Fibroblast of lung (primary cell): ENCODE data around the gene LRRC47. TPM values are rescaled to one million over a fixed set of nuclear protein-coding genes. Genes with fewer than 3 reads are reported as not detected.
"Not testable (repeated sequence)": the region's sequence is repeated elsewhere in the genome, so short reads cannot be mapped to it uniquely, and the experiment has no call there.

Experiments
- DNase-seq, 2 donors: peaks; one replicate each; pipeline versions ENCODE4 v3.0.0 to v3.0.0-alpha.2; 2010; ENCODE audit warnings: low read depth in 2 of 2
- H2AFZ ChIP-seq: 2 replicates; pipeline ENCODE4 v1.5.1; 2012; ENCODE audit warnings: low read length, control low read depth, inconsistent platforms
- H3K27ac ChIP-seq: 2 replicates; pipeline ENCODE4 v1.5.1; 2011; ENCODE audit warnings: low read length, control low read depth; ENCODE audit not compliant: insufficient read depth
- H3K27me3 ChIP-seq: 2 replicates; pipeline ENCODE4 v1.5.1; 2011; ENCODE audit warnings: mild to moderate bottlenecking, low read length; ENCODE audit not compliant: control insufficient read depth, insufficient read depth
- H3K36me3 ChIP-seq: 2 replicates; pipeline ENCODE4 v1.5.1; 2011; ENCODE audit warnings: low read length; ENCODE audit not compliant: control insufficient read depth, insufficient read depth
- H3K4me1 ChIP-seq: 2 replicates; pipeline ENCODE4 v1.5.1; 2011; ENCODE audit warnings: low read length; ENCODE audit not compliant: control insufficient read depth, insufficient read depth; ENCODE audit errors: extremely low read depth
- H3K4me2 ChIP-seq: 2 replicates; pipeline ENCODE4 v1.5.1; 2011; ENCODE audit warnings: low read length, control low read depth; ENCODE audit not compliant: insufficient read depth; ENCODE audit errors: extremely low read depth
- H3K4me3 ChIP-seq, 4 experiments: fragments of 200-600 bp in 1 of 4; sonication (generic) in 1 of 4; replicated peaks in 1 of 4; 2 replicates each; pipeline ENCODE4 v1.5.1; 2011 to 2016; ENCODE audit warnings: low read length in 4 of 4, low read depth in 3 of 4, mild to moderate bottlenecking in 3 of 4, control low read depth in 2 of 4, inconsistent platforms in 1 of 4, mixed read lengths in 1 of 4; ENCODE audit not compliant: insufficient read depth in 1 of 4; ENCODE audit errors: control extremely low read depth in 1 of 4
- H3K79me2 ChIP-seq: 2 replicates; pipeline ENCODE4 v1.5.1; 2012; ENCODE audit warnings: mild to moderate bottlenecking, low read length, inconsistent platforms; ENCODE audit not compliant: control insufficient read depth, insufficient read depth
- H3K9ac ChIP-seq: 2 replicates; pipeline ENCODE4 v1.5.1; 2011; ENCODE audit warnings: mild to moderate bottlenecking, low read length, control low read depth; ENCODE audit not compliant: insufficient read depth
- H3K9me3 ChIP-seq: 2 replicates; pipeline ENCODE4 v1.5.1; 2012; ENCODE audit warnings: low read depth, low read length; ENCODE audit not compliant: control insufficient read depth, insufficient read depth
- H4K20me1 ChIP-seq: 2 replicates; pipeline ENCODE4 v1.5.1; 2011; ENCODE audit warnings: low read length; ENCODE audit not compliant: control insufficient read depth, insufficient read depth; ENCODE audit errors: extremely low read depth
- EZH2 ChIP-seq: IDR thresholded peaks from 2 replicates; pipeline ENCODE4 v1.5.1; 2012; ENCODE audit warnings: low read length, control low read depth, mild to moderate bottlenecking; ENCODE audit errors: missing control alignments
- polyA plus RNA-seq, 2 donors: library from polyadenylated mRNA; depleted of rRNA in 1 of 2; stranded (reverse) in 1 of 2; unstranded in 1 of 2; fragments of >200 nt; gene quantifications; 2 replicates each; pipeline ENCODE4 v1.2.1, GENCODE V29; 2011 to 2012; ENCODE audit warnings: missing spikeins in 1 of 2
- total RNA-seq: library from RNA; depleted of rRNA; stranded (reverse); fragments of >200 nt; gene quantifications from 2 replicates; pipeline ENCODE4 v1.2.1, GENCODE V29; 2014
- TF ChIP-seq, protein P1 (sequence below), 2 donors: IDR thresholded peaks in 1 of 2; conservative IDR thresholded peaks in 1 of 2; 1 replicate in 1 of 2; 2 replicates in 1 of 2; pipeline ENCODE4 v1.5.1; 2011 to 2012; ENCODE audit warnings: low read length in 2 of 2, control low read depth in 1 of 2, inconsistent platforms in 1 of 2, low read depth in 1 of 2, mild to moderate bottlenecking in 1 of 2

The LRRC47 gene
- total and polyA plus RNA-seq, 2 donors (not counting 1 experiment from before 2014, with no cell fraction given): 25.1 to 28.8 TPM

DNA sequence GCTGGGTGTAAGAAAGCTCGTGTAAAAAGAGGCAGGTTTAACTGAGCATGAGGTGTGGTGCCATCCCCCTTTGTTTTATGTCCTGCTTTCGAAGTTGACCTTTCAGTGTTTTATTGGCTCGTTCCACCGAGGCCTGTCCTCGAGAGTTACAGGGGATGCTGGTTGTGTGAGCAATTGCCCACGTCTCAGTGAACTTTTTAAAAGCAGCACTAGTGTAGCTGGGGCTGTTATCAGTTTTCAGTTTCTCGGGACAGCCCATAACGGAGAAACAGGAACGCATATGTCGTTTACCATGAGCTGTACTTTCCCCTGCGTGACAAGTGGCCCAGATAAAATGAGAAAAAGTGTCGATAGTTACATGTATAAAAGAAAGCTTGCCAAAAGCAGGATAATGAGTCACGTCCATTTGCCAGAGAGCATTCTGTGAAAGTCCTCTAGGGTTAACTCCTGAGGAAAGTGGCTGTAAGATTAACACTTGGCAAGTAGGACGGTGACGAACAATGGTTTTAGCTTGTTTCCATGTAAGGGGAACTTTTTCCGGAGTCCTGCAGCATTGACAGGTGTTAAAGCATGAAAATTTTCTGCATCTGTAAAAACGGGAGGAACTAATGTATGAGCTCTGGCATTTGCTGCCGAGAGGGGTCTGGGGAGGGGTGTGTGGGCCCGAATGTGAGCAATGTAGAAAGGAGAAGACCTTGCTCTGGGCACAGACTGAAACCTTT lies 7.8 kb upstream of the LRRC47 start:
- H3K79me2 ChIP-seq: no peaks in the 10 kb centered on the region
- no peak overlapping the region for H3K4me2 ChIP-seq
- TF ChIP-seq EZH2: no peak
- TF ChIP-seq, protein P1, sequence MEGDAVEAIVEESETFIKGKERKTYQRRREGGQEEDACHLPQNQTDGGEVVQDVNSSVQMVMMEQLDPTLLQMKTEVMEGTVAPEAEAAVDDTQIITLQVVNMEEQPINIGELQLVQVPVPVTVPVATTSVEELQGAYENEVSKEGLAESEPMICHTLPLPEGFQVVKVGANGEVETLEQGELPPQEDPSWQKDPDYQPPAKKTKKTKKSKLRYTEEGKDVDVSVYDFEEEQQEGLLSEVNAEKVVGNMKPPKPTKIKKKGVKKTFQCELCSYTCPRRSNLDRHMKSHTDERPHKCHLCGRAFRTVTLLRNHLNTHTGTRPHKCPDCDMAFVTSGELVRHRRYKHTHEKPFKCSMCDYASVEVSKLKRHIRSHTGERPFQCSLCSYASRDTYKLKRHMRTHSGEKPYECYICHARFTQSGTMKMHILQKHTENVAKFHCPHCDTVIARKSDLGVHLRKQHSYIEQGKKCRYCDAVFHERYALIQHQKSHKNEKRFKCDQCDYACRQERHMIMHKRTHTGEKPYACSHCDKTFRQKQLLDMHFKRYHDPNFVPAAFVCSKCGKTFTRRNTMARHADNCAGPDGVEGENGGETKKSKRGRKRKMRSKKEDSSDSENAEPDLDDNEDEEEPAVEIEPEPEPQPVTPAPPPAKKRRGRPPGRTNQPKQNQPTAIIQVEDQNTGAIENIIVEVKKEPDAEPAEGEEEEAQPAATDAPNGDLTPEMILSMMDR (conservative IDR thresholded peaks at IDR 0.05 in 1 of 2, IDR thresholded peaks at IDR 0.05 in 1 of 2; ENCODE audit: low read depth in 1 of 2, low read length in 2 of 2): no peak
- H2AFZ ChIP-seq: no peak overlapping the region
- no peak overlapping the region for H3K9ac ChIP-seq
- H3K4me1 ChIP-seq: no peaks in the 10 kb centered on the region
- H3K4me3 ChIP-seq: no peak overlapping the region
- H4K20me1 ChIP-seq: no peaks in the 10 kb centered on the region
- H3K27me3 ChIP-seq: peaks cover 2% of the 10 kb centered on the region
- H3K27ac ChIP-seq: no peak overlapping the region
- DNase-seq: peak in 1 of 2 donors; percentile 29
- H3K9me3 ChIP-seq: no peaks in the 10 kb centered on the region
- no peaks in the 10 kb centered on the region for H3K36me3 ChIP-seq

DNA sequence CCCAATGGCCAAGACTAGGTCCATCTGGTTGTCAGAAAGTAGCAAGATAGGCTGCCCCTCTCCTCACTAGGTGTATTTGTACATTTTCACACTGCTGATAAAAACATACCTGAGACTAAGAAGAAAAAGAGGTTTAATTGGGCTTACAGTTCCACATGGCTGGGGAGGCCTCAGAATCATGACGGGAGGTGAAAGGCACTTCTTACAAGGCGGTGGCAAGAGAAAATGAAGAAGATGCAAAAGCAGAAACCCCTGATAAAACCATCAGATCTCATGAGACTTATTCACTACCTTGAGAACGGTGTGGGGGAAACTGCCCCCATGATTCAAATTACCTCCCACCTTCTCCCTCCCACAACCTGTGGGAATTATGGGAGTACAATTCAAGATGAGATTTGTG lies 4.5 kb upstream of the LRRC47 start:
- H3K9me3 ChIP-seq, DNase-seq, H3K4me1 ChIP-seq, H3K27me3 ChIP-seq, H2AFZ ChIP-seq, H3K36me3 ChIP-seq, H3K4me3 ChIP-seq, H3K27ac ChIP-seq, H3K9ac ChIP-seq, H3K4me2 ChIP-seq, H4K20me1 ChIP-seq, H3K79me2 ChIP-seq: not testable (repeated sequence)

GRCh38 chr1:3799976-3800685 lies 3.8 kb upstream of the LRRC47 start:
- no peak overlapping the region for H2AFZ ChIP-seq
- TF ChIP-seq EZH2: no peak
- TF ChIP-seq, protein P1 (conservative IDR thresholded peaks at IDR 0.05 in 1 of 2, IDR thresholded peaks at IDR 0.05 in 1 of 2; ENCODE audit: low read depth in 1 of 2, low read length in 2 of 2): no peak
- H3K36me3 ChIP-seq: no peaks in the 10 kb centered on the region
- no peak overlapping the region for H3K4me3 ChIP-seq
- H3K27ac ChIP-seq: no peak overlapping the region
- DNase-seq: no peak
- H3K27me3 ChIP-seq: peaks cover 2% of the 10 kb centered on the region
- peaks cover 11% of the 10 kb centered on the region for H3K79me2 ChIP-seq
- no peak overlapping the region for H3K4me2 ChIP-seq
- no peaks in the 10 kb centered on the region for H4K20me1 ChIP-seq
- H3K9me3 ChIP-seq: no peaks in the 10 kb centered on the region
- peaks cover 1% of the 10 kb centered on the region for H3K4me1 ChIP-seq
- no peak overlapping the region for H3K9ac ChIP-seq
